Activated CD4-positive, alpha-beta T cell treated with anti-CD3 and anti-CD28 coated beads for 36 hours (primary cell): ENCODE data around the gene SLC9A8. TPM values are rescaled to one million over a fixed set of nuclear protein-coding genes. Genes with fewer than 3 reads are reported as not detected.
"Not testable (repeated sequence)": the region's sequence is repeated elsewhere in the genome, so short reads cannot be mapped to it uniquely, and the experiment has no call there.

Experiments
- ATAC-seq: fragments of 200-7000 bp; cut with Tn5 transposase; one replicate; pipeline ENCODE4 v1.10.0; 2021; ENCODE audit warnings: mild to moderate bottlenecking, moderate library complexity
- CTCF ChIA-PET: fragments of 350-600 bp; sonication (Branson Sonifier 250); formaldehyde crosslinking; loops from one replicate; lab custom pipeline; 2021; ENCODE audit warnings: antibody characterized with exemption; lab: Charles Lee
- POLR2A ChIA-PET: fragments of 350-600 bp; sonication (Branson Sonifier 250); formaldehyde crosslinking; loops from one replicate; lab custom pipeline; 2021; ENCODE audit warnings: antibody characterized with exemption, inconsistent platforms; lab: Charles Lee
- DNase-seq: peaks from one replicate; pipeline ENCODE4 v3.0.0-alpha.2; 2020
- H3K27ac Mint-ChIP-seq: one replicate; pipeline ENCODE4 v1.8.0; 2021; ENCODE audit warnings: mixed read lengths
- H3K27me3 Mint-ChIP-seq: one replicate; pipeline ENCODE4 v1.8.0; 2021; ENCODE audit warnings: mixed read lengths
- H3K36me3 Mint-ChIP-seq: one replicate; pipeline ENCODE4 v1.8.0; 2021; ENCODE audit warnings: low read depth, mixed read lengths
- H3K4me1 Mint-ChIP-seq: one replicate; pipeline ENCODE4 v1.8.0; 2021; ENCODE audit warnings: mixed read lengths
- H3K4me3 Mint-ChIP-seq: one replicate; pipeline ENCODE4 v1.8.0; 2021; ENCODE audit warnings: mild to moderate bottlenecking, moderate library complexity, mixed read lengths
- H3K9me3 Mint-ChIP-seq: one replicate; pipeline ENCODE4 v1.8.0; 2021; ENCODE audit warnings: low read depth, mixed read lengths
- intact Hi-C, 2 experiments: fragments of 100-400 bp; cut with DNase I in 1 of 2; cut with micrococcal nuclease in 1 of 2; formaldehyde crosslinking; loops; one replicate each; pipeline versions ENCODE4 v1.14.2 to v1.15.1; 2022 to 2024; cut with DNase I, micrococcal nuclease
- total RNA-seq, 2 experiments: library from RNA; stranded (reverse); gene quantifications; one replicate each; pipeline ENCODE4 v1.2.3, GENCODE V29; 2021

Gene SLC9A8
- total RNA-seq, 2 experiments from 2014 or later, result 12.6 to 16.7 TPM

DNA sequence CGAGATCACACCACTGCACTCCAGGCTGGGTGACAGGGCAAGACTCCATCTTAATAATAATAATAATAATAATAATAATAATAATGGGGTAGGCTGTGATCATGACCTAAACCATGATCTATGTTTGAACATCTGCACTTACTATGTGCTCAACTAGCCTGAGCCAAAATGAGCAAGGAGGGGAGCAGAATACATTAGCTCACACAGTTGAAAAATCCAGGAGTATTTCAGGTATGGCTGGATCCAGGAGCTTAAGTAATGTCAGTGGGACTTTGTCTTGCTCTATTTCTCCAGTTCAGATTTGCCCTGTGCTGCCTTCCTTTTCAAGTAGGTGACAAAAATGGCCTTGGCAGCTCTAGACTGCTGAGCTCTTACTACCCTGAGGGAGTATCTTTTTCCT, 32.7 kb upstream of the SLC9A8 start:
- no peak for DNase-seq
- no peak overlapping the region for H3K27ac Mint-ChIP-seq
- H3K4me3 Mint-ChIP-seq, result no peak overlapping the region
- no peaks in the 10 kb centered on the region for H3K9me3 Mint-ChIP-seq
- ChIA-PET POLR2A (no interaction called here), CTCF (interaction anchor here (0.9 kb wide), 1 partner anchor 172 kb away, joined by 3 read pairs; no protein-coding TSS in a partner anchor)
- no peak for ATAC-seq
- peaks cover 6% of the 10 kb centered on the region for H3K27me3 Mint-ChIP-seq
- H3K36me3 Mint-ChIP-seq, result no peaks in the 10 kb centered on the region
- peaks cover 24% of the 10 kb centered on the region for H3K4me1 Mint-ChIP-seq
- intact Hi-C loops, result no loop called here

DNA sequence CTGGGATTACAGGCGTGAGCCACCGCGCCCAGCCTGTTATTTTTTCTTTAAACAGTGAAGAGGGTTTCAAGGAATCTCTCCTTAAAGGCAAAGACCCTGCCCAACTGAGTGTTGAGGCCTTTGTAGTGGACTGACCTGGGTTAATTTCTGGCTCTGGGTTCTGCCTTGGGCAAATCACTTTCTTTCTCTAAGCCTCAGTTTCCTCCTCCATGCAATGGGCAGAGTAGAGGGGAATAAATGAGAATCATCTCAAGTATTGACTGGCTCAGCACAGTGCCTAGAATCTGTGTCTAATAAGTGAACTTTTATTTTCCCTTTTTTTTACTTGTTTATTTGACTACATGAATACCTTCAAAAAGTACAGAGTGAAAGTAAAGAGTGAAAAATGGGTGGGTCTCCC, 31.0 kb upstream of the SLC9A8 start:
- no peak for DNase-seq
- Mint-ChIP-seq H3K4me3 (no peak overlapping the region), H3K27me3 (peaks cover 10% of the 10 kb centered on the region), H3K9me3 (no peaks in the 10 kb centered on the region), H3K36me3 (no peaks in the 10 kb centered on the region), H3K4me1 (peaks cover 14% of the 10 kb centered on the region), H3K27ac (no peak overlapping the region)
- POLR2A ChIA-PET, result no interaction called here
- intact Hi-C loops, result no loop called here
- CTCF ChIA-PET, result no interaction called here
- ATAC-seq, result no peak

DNA sequence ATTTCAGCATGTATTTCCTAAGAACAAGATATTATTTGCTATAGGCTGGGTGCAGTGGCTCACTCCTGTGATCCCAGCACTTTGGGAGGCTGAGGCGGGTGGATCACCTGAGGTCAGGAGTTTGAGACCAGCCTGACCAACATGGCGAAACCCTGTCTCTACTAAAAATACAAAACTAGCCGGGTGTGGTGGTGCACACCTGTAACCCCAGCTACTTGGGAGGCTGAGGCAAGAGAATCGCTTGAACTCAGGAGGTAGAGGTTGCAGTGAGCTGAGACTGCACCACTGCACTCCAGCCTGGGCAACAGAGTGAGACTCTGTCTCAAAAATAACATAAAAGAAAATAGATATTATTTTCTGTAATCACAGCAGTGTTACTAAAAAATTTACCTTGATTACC, 30.2 kb upstream of the SLC9A8 start:
- DNase-seq, CTCF ChIA-PET, intact Hi-C loops, ATAC-seq, H3K9me3 Mint-ChIP-seq, H3K4me1 Mint-ChIP-seq, POLR2A ChIA-PET, H3K36me3 Mint-ChIP-seq, H3K27ac Mint-ChIP-seq, H3K4me3 Mint-ChIP-seq: not testable (repeated sequence)
- H3K27me3 Mint-ChIP-seq, result peaks cover 13% of the 10 kb centered on the region

DNA sequence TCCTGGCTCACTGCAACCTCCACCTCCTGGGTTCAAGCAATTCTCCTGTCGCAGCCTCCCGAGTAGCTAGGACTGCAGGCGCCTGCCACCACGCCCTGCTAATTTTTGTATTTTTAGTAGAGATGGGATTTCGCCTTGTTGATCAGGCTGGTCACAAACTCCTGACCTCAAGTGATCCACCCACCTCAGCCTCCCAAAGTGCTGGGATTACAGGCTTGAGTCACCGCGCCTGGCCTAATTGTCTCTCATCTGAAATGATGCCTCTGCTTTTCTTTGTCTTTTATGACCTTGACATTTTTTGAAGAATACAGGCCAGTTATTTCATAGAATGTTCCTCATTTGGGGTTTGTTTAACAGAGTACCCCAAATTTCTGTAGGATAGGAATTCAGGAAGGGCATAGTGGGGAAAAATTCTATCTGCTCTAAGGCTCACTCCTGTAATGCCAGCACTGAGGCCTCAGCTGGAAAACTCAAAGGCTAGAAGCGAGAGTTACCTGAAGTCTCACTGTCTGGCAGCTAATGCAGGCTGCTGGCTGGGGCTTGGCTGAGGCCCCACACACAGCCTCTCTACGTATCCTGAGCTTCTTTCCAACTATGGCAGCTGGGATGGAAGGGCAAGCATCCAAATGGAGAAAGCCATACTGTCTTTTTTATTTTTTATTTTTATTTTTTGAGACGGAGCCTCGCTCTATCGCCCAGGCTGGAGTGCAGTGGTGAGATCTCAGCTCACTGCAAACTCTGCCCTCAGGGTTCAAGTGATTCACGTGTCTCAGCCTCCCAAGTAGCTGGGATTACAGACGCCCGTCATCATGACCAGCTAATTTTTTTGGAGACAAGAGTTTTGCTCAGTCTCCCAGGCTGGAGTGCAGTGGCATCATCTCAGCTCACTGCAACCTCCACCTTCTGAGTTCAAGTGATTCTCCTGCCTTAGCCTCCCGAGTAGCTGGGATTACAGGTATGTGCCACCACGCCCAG, 29.3 kb upstream of the SLC9A8 start:
- DNase-seq, H3K27ac Mint-ChIP-seq, H3K36me3 Mint-ChIP-seq, POLR2A ChIA-PET, ATAC-seq, intact Hi-C loops, H3K4me1 Mint-ChIP-seq, H3K4me3 Mint-ChIP-seq, H3K9me3 Mint-ChIP-seq: not testable (repeated sequence)
- CTCF ChIA-PET, result interaction anchor here (0.8 kb wide), 2 partner anchors 247 to 399 kb away, joined by 3 to 4 read pairs; no protein-coding TSS in a partner anchor
- H3K27me3 Mint-ChIP-seq, result peaks cover 11% of the 10 kb centered on the region

DNA sequence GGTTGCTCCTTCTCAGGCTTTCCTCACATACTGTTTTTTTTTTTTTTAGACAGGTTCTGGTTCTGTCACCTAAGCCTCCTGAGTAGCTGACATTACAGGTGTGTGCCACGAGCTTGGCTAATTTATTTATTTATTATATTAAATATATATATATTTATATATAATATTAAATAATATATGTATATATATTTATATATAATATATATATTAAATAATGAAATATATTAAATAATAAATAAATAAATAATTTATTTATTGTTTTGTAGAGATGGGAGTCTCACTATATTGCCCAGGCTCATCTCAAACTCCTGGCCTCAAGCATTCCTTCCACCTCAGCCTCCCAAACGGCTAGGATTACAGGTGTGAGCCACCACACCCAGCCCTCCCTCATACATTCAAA, 28.3 kb upstream of the SLC9A8 start:
- CTCF ChIA-PET, result no interaction called here
- POLR2A ChIA-PET, result no interaction called here
- Mint-ChIP-seq H3K4me1 (peaks cover 8% of the 10 kb centered on the region), H3K9me3 (no peaks in the 10 kb centered on the region), H3K36me3 (no peaks in the 10 kb centered on the region), H3K27ac (no peak overlapping the region), H3K27me3 (peaks cover 11% of the 10 kb centered on the region), H3K4me3 (no peak overlapping the region)
- ATAC-seq (no peak), DNase-seq (no peak)
- intact Hi-C loops, result no loop called here

DNA sequence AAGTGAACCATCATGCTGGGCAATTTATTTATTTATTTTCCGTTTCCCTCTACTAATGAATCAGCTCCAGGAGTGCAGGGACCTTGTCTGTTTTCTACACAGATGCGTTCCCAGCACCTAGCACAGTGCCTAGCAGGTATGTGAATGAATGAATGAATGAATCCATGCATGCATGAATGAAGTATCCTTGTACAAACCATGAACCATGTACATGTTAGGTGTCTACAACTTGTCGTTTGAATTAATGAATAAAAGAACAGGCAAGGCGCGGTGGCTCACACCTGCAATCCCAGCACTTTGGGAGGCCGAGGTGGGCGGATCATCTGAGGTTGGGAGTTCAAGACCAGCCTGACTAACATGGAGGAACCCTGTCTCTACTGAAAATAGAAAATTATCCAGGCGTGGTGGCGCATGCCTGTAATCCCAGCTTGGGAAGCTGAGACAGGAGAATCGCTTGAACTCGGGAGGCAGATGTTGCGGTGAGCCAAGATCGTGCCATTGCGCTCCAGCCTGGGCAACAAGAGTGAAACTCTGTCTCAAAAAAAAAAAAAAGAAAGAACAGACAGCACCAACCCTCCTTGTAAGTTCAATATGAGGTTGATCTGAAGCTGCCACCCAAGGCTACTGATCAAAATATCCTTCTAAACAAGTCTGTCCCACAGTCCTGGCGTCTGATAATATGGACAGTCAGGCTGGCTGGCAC, 27.3 kb upstream of the SLC9A8 start:
- POLR2A ChIA-PET, result no interaction called here
- no peak overlapping the region for H3K4me3 Mint-ChIP-seq
- ATAC-seq (no peak), DNase-seq (no peak)
- no peaks in the 10 kb centered on the region for H3K36me3 Mint-ChIP-seq
- peaks cover 8% of the 10 kb centered on the region for H3K4me1 Mint-ChIP-seq
- peaks cover 14% of the 10 kb centered on the region for H3K27me3 Mint-ChIP-seq
- CTCF ChIA-PET, result interaction anchor here (1.0 kb wide), 1 partner anchor 176 kb away, joined by 3 read pairs; no protein-coding TSS in a partner anchor
- H3K27ac Mint-ChIP-seq, result no peak overlapping the region
- intact Hi-C loops, result no loop called here
- no peaks in the 10 kb centered on the region for H3K9me3 Mint-ChIP-seq

DNA sequence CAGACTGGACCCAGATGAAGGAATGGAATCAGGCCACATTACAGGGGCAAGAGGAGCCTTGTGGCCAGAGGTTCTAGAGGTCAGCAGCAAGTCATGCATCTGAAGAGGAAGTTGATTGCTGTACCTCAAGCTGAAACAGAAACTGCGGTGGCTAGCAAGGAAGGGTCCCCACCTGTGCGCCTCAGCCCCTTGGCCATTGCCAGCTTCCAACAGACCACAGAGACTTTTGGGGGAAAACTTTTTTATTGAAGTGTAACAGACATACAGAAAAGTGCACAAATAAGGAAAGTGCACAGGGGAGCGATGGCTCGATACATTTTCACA, 26.8 kb upstream of the SLC9A8 start:
- no peaks in the 10 kb centered on the region for H3K9me3 Mint-ChIP-seq
- CTCF ChIA-PET, result interaction anchor here (1.0 kb wide), 1 partner anchor 176 kb away, joined by 3 read pairs; no protein-coding TSS in a partner anchor

DNA sequence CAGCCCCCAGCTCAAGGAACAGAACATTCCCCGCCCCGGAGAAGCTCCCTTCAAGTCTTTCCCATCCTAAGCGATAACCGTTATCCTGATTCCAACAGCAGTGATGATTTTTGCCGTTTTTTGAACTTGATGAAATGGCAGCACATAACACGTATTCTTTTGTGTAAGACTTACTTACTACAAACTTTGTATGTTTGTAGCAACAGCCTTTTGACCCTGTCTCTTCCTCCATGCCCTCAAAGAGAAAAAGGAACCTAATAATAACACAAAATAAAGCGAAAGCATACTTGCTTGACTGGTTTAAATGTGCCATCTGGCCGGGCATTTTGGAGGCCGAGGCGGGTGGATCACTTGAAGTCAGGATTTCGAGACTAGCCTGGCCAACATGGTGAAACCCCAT, 26.4 kb upstream of the SLC9A8 start:
- Mint-ChIP-seq H3K9me3 (no peaks in the 10 kb centered on the region), H3K27ac (no peak overlapping the region), H3K4me1 (peaks cover 8% of the 10 kb centered on the region), H3K4me3 (no peak overlapping the region), H3K27me3 (peaks cover 17% of the 10 kb centered on the region), H3K36me3 (no peaks in the 10 kb centered on the region)
- intact Hi-C loops, result no loop called here
- ATAC-seq (no peak), DNase-seq (no peak)
- ChIA-PET CTCF (interaction anchor here (1.0 kb wide), 1 partner anchor 177 kb away, joined by 3 read pairs; no protein-coding TSS in a partner anchor), POLR2A (no interaction called here)

More for the DNA sequence above, 26.8 kb upstream of the SLC9A8 start:
- POLR2A ChIA-PET, result no interaction called here
- H3K36me3 Mint-ChIP-seq, result no peaks in the 10 kb centered on the region
- no peak overlapping the region for H3K27ac Mint-ChIP-seq
- no peak overlapping the region for H3K4me3 Mint-ChIP-seq
- no peak for ATAC-seq
- peaks cover 14% of the 10 kb centered on the region for H3K27me3 Mint-ChIP-seq
- intact Hi-C loops, result no loop called here
- H3K4me1 Mint-ChIP-seq, result peaks cover 8% of the 10 kb centered on the region
- no peak for DNase-seq

DNA sequence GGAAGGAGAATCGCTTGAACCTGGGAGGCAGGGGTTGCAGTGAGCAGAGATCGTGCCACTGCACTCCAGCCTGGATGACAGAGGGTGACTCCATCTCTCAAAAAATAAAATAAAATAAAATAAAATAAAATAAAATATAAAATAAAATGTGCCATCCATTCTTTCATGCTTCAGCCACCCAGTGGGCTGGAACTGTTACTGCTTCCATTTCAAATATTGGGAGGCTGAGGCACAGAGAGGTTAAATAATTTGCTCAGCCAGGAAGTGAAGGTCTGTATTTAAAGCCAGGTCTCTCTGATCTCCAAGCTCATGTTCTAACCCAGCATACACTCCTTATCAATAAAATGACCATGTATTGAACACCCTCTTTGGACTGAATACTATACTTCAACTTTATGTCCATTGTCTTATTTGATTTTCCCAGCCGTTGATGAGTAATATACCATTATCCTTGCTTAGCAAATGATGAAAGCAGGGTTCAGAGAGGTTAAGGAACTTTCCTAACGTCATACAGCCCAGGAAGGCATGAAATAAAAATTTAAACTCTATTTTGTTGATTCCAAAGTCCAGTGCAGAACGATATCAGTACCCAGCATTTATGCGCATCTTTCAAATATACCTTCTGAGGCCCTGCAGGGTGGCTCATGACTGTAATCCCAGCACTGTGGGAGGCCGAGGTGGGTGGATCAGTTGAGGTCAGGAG, 25.8 kb upstream of the SLC9A8 start:
- peaks cover 6% of the 10 kb centered on the region for H3K4me1 Mint-ChIP-seq
- ChIA-PET POLR2A (no interaction called here), CTCF (interaction anchor here (1.0 kb wide), 1 partner anchor 177 kb away, joined by 3 read pairs; no protein-coding TSS in a partner anchor)
- ATAC-seq (no peak), DNase-seq (no peak)
- H3K36me3 Mint-ChIP-seq, result no peaks in the 10 kb centered on the region
- no peaks in the 10 kb centered on the region for H3K9me3 Mint-ChIP-seq
- no peak overlapping the region for H3K27ac Mint-ChIP-seq
- H3K27me3 Mint-ChIP-seq, result peaks cover 16% of the 10 kb centered on the region
- intact Hi-C loops, result no loop called here
- no peak overlapping the region for H3K4me3 Mint-ChIP-seq

DNA sequence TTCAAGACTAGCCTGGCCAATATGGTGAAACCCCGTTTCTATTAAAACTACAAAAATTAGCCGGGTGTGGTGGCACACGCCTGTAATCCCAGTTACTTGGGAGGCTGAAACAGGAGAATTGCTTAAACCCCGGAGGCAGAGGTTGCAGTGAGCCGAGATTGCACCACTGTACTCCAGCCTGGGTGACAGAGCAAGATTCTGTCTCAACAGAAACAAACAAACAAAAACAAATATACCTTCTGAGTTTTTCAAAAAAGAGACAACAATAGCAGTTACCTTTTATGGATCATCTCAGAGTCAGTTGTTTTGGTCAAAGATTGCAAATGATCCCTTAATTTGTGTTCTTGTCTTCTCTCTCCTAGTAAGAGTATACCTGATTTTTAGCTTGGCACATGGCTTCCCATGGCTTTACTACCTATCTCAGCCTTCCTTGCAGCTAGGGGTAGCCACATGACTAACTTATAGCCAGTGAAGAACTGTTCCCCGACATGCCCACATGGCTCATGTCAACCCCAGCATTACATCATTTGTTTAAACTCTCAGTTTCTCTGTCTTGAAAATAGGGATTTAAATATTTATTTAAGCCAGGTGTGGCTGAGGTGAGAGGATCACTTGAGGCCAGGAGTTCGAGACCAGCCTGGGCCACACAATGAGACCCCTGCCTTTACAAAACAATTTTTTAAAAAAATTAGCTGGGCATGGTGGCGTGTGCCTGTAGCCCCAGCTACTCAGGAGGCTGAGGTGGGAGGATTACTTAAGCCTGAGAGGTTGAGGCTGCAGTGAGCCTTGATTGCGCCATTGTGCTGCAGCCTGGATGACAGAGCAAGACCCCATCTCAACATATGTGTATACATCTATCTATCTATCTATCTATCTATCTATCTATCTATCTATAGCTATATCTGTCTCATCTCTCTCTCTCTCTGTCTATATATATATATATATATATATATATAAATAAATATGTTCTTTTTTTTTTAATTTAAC, 25.0 kb upstream of the SLC9A8 start:
- intact Hi-C loops, result no loop called here
- Mint-ChIP-seq H3K27ac (no peak overlapping the region), H3K36me3 (no peaks in the 10 kb centered on the region), H3K27me3 (peaks cover 18% of the 10 kb centered on the region), H3K4me1 (peaks cover 4% of the 10 kb centered on the region), H3K9me3 (no peaks in the 10 kb centered on the region), H3K4me3 (no peak overlapping the region)
- POLR2A ChIA-PET, result no interaction called here
- ATAC-seq (no peak), DNase-seq (no peak)
- CTCF ChIA-PET, result interaction anchor here (0.9 kb wide), 1 partner anchor 177 kb away, joined by 3 read pairs; no protein-coding TSS in a partner anchor
